Neural cell (in vitro differentiated cells): ENCODE data around the gene ORAI1.

Experiments
- EP300 ChIP-seq: fragments of 450-650 bp; conservative IDR thresholded peaks from 2 replicates; pipeline ENCODE4 v1.6.1; 2014; ENCODE audit warnings: antibody characterized with exemption, mild to moderate bottlenecking, moderate library complexity; ENCODE audit not compliant: poor library complexity, severe bottlenecking
- EZH2 ChIP-seq: fragments of 200-600, 300-800 bp; shearing (Covaris generic), sonication (generic); IDR thresholded peaks from 2 replicates; pipeline ENCODE4 v1.6.1; 2014; ENCODE audit warnings: antibody characterized with exemption, low read length, borderline replicate concordance, mild to moderate bottlenecking; ENCODE audit not compliant: insufficient read depth, poor library complexity, severe bottlenecking
- POLR2AphosphoS5 ChIP-seq: IDR thresholded peaks from 2 replicates; pipeline ENCODE4 v1.6.1; 2012
- RAD21 ChIP-seq: fragments of 450-650 bp; conservative IDR thresholded peaks from 2 replicates; pipeline ENCODE4 v1.6.1; 2014; ENCODE audit warnings: antibody characterized with exemption, mild to moderate bottlenecking, moderate library complexity
- SMC3 ChIP-seq: fragments of 450-650 bp; conservative IDR thresholded peaks from 2 replicates; pipeline ENCODE4 v1.6.1; 2014; ENCODE audit warnings: antibody characterized with exemption, mild to moderate bottlenecking, moderate library complexity; ENCODE audit not compliant: poor library complexity
- TAF1 ChIP-seq: IDR thresholded peaks from 2 replicates; pipeline ENCODE4 v1.6.1; 2012; ENCODE audit warnings: low read depth
- TF ChIP-seq, protein P1 (sequence below): fragments of 450-650 bp; IDR thresholded peaks from 2 replicates; pipeline ENCODE4 v1.5.1; 2014; ENCODE audit warnings: antibody characterized with exemption, mild to moderate bottlenecking, moderate library complexity; ENCODE audit not compliant: poor library complexity, severe bottlenecking
- TF ChIP-seq, protein P2 (sequence below): IDR thresholded peaks from 2 replicates; pipeline ENCODE4 v1.6.1; 2012; ENCODE audit warnings: borderline replicate concordance

DNA sequence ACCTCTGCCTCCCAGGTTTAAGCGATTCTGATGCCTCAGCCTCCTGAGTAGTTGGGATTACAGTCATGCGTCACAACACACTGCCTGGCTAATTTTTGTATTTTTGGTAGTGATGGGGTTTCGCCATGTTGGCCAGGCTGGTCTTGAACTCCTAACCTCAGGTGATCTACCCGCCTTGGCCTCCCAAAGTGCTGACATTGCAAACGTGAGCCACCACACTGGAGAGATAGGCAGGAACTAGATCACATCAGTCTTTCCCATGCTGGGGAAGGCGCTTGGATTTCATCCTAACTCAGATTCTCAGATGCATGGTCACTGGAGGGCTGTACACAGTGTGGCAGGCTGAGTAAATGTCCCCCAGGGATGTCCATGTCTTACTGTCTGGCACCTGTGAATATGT, 18.0 kb upstream of the ORAI1 start:
- TF ChIP-seq, protein P1, sequence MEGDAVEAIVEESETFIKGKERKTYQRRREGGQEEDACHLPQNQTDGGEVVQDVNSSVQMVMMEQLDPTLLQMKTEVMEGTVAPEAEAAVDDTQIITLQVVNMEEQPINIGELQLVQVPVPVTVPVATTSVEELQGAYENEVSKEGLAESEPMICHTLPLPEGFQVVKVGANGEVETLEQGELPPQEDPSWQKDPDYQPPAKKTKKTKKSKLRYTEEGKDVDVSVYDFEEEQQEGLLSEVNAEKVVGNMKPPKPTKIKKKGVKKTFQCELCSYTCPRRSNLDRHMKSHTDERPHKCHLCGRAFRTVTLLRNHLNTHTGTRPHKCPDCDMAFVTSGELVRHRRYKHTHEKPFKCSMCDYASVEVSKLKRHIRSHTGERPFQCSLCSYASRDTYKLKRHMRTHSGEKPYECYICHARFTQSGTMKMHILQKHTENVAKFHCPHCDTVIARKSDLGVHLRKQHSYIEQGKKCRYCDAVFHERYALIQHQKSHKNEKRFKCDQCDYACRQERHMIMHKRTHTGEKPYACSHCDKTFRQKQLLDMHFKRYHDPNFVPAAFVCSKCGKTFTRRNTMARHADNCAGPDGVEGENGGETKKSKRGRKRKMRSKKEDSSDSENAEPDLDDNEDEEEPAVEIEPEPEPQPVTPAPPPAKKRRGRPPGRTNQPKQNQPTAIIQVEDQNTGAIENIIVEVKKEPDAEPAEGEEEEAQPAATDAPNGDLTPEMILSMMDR, result no peak
- TF ChIP-seq EZH2 (no peak), SMC3 (no peak), RAD21 (no peak), POLR2AphosphoS5 (no peak), TAF1 (no peak), EP300 (no peak)
- TF ChIP-seq, protein P2, sequence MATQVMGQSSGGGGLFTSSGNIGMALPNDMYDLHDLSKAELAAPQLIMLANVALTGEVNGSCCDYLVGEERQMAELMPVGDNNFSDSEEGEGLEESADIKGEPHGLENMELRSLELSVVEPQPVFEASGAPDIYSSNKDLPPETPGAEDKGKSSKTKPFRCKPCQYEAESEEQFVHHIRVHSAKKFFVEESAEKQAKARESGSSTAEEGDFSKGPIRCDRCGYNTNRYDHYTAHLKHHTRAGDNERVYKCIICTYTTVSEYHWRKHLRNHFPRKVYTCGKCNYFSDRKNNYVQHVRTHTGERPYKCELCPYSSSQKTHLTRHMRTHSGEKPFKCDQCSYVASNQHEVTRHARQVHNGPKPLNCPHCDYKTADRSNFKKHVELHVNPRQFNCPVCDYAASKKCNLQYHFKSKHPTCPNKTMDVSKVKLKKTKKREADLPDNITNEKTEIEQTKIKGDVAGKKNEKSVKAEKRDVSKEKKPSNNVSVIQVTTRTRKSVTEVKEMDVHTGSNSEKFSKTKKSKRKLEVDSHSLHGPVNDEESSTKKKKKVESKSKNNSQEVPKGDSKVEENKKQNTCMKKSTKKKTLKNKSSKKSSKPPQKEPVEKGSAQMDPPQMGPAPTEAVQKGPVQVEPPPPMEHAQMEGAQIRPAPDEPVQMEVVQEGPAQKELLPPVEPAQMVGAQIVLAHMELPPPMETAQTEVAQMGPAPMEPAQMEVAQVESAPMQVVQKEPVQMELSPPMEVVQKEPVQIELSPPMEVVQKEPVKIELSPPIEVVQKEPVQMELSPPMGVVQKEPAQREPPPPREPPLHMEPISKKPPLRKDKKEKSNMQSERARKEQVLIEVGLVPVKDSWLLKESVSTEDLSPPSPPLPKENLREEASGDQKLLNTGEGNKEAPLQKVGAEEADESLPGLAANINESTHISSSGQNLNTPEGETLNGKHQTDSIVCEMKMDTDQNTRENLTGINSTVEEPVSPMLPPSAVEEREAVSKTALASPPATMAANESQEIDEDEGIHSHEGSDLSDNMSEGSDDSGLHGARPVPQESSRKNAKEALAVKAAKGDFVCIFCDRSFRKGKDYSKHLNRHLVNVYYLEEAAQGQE, result no peak
